Activated naive CD4-positive, alpha-beta T cell treated with Interleukin-2 at 50 U/mL for 16 hours (primary cell): ENCODE results near the gene CHIA.
"Not testable (repeated sequence)": the region's sequence is repeated elsewhere in the genome, so short reads cannot be mapped to it uniquely, and the experiment has no call there.

ENCODE experiments used
- DNase-seq: peaks from one replicate; pipeline ENCODE4 v3.0.0-alpha.2; 2020

CHIA gene

DNA sequence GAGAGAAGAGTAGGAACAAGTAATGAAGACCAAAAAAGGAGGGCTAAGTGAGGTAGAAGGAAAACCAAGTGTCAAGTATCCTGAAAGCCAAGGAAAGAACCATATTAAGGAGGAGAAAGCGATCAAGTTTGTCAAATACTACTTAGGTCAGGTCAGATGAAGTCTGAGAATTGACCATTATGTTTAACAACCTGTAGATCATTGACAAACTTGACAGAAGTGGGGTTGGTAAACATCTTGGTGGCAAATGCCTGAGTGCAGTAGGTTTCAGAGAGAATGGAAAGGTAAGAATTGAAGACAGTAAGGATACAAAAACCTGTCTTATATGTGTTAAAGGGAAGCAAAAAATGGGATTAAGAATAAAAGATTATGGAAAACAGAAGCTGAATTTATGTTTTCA lies 3.7 kb upstream of the CHIA start:
- no peak for DNase-seq

DNA sequence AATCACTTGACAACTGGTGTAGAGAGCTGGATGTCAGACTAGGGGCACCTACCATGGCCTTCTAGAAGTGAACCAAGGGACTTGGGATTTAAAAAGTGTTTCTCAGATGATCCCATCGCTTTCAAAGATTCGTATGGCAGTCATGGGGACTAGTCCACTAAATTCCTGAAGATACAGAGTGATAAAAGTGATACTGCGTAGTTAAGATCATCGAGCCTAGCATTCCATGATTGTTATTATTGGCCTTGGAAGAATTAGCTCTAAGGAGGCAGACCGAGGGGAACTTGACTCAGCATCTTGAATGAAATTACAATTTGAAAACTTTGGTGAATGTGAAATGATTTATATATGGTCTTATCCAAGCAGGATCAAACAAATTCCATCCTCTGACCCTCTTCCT lies 1.3 kb upstream of the CHIA start:
- no peak for DNase-seq

DNA sequence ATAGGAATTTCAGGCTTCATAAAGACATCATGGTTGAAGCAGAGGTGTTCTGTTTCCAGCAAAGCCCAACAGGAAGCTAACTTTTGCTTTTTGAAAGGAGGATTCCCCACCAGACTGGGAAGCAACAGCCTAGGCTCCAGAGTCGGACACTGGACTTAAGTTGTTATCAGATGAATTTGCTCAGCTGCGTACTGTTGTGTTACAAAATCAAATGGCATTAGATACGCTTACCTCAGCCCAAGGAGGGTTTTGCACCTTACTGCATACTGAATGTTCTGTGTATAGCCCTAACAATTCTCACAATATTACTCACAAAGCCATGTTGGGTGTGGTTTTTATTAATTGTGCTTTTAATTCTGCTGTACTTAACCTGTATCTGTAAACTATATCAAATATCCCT lies 547 bp upstream of the CHIA start:
- DNase-seq: no peak

- no peak for DNase-seq
Measured at GRCh38 chr1:111294390-111294789, 3.7 kb downstream of the CHIA start.

- DNase-seq: no peak
Measured at GRCh38 chr1:111302374-111302773, 11.7 kb downstream of the CHIA start.

GRCh38 chr1:111309690-111310089 lies 19.0 kb downstream of the CHIA start:
- DNase-seq: no peak

DNA sequence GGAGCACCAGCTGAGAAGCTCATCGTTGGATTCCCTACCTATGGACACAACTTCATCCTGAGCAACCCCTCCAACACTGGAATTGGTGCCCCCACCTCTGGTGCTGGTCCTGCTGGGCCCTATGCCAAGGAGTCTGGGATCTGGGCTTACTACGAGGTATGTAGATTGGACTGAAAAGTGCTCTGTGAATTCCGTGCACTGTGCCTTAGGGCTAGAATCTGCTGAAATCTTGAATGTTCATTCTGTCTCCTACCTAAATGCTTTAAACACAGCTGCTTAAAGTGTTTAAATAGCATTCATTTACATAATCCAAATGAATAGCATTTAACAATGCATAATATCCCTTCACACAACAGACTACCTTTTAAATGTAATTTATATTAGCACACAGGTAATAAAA lies 27.9 kb downstream of the CHIA start:
- no peak for DNase-seq

GRCh38 chr1:111320066-111320879 lies 29.6 kb downstream of the CHIA start:
- no peak for DNase-seq

- DNase-seq: no peak
Measured at GRCh38 chr1:111323231-111323630, 32.6 kb downstream of the CHIA start.

DNA sequence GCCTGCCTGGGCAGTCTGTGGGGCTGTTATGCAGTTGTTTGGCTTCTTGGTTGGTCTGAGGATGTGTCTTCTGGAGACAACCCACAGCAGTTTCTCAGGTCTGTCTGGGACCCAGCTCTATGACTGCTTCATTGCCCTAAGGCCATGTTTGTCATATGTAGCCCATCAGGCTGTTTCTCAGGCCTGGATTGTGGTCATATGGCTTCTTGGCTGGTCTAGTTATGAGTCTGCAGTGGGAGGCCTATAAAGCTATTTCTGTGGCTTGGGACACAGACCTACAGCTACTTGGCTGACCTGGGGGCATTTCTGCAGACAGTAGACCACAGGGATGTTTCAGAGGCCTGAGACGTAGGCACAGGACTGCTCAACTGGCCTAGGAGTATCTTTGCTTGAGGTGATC lies 41.5 kb downstream of the CHIA start:
- no peak for DNase-seq

GRCh38 chr1:111334169-111334568 lies 43.5 kb downstream of the CHIA start:
- peak; percentile 58 for DNase-seq

- DNase-seq: not testable (repeated sequence)
Measured at GRCh38 chr1:111335214-111335877, 44.7 kb downstream of the CHIA start.

DNA sequence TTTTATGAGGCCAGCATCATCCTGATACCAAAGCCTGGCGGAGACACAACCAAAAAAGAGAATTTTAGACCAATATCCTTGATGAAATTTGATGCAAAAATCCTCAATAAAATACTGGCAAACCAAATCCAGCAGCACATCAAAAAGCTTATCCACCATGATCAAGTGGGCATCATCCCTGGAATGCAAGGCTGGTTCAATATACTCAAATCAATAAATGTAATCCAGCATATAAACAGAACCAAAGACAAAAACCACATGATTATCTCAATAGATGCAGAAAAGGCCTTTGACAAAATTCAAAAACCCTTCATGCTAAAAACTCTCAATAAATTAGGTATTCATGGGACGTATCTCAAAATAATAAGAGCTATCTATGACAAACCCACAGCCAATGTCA lies 48.2 kb downstream of the CHIA start:
- not testable (repeated sequence) for DNase-seq

DNA sequence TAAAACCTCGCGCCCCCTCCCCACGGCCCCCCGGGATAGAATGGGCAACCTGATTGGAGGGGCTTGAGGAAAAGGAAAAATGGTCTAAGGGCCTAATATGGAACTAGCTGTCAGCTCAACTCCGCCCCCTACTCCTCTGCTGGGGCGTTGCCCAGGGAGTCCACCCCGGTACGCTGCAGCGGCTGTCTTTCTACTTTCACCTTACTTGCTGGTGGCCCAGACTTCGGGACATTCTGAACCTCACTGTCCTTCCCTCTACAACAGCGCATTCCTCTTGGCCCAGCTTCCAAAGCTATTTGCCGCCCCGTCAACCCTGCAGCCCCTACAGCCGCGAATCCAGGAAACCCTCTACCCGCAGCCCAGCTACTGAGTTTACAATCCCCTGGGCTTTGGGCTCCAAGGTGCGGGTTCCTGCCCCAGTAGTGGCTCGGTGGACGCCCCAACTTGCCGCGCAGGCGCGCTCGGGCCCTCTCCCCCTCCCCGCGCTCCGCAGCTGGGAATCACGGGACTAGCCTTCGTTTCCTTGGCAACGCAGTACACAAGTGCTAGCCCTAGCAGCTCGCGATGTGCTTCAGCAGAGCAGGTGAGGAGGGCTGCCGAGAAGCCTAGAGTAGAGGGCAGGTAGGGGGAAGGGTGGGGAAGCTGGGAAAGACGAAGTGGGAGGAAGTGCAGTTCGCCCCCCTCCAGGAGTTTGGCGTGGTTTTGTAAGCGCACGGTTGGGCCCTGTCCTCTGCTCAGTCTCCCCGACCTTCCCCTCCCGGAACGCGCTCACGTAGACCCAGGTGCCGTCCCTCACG lies 55.6 kb downstream of the CHIA start:
- peak; percentile 82 for DNase-seq

DNA sequence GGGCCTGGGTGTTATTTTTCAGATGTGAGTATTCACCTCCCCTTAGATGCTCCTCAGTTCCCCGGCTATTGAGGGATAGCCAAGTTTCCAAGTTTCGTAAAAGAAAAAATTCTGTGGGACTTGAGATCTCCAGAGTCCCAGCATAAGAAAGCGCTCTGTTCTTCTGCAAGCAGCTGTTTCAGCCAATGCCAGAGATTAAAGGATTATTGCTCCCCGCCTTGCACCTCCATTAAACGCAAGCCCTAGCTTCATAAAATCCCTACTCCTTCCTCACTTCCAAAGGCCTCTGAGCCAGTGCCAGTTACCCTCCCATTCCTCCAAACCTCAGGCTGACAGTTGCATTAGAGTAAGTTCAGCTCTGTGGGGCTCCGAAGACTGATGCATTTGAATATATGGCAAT lies 56.4 kb downstream of the CHIA start:
- DNase-seq: no peak

- DNase-seq: no peak
Measured at GRCh38 chr1:111351700-111352099, 61.0 kb downstream of the CHIA start.

DNA sequence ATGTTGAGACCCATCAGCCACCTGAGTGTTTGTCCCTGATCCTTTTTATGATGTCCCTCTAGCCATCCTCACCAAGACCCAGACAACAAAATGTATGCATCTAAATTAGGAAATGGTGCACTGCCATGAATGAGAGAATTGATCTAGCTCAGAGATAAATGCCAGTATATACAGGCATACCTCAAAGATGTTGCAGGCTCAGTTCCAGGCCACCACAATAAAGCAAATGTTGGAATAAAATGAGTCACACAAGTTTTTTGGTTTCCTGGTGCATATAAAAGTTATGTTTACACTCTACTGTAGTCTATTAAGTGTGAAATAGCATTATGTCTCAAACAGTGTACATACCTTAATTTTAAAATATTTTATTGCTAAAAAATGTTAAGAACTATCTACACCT lies 63.9 kb downstream of the CHIA start:
- no peak for DNase-seq

- no peak for DNase-seq
Measured at GRCh38 chr1:111358964-111359363, 68.3 kb downstream of the CHIA start.

- DNase-seq: no peak
Measured at GRCh38 chr1:111359376-111359775, 68.7 kb downstream of the CHIA start.

GRCh38 chr1:111360257-111360656 lies 69.6 kb downstream of the CHIA start:
- DNase-seq: not testable (repeated sequence)

DNA sequence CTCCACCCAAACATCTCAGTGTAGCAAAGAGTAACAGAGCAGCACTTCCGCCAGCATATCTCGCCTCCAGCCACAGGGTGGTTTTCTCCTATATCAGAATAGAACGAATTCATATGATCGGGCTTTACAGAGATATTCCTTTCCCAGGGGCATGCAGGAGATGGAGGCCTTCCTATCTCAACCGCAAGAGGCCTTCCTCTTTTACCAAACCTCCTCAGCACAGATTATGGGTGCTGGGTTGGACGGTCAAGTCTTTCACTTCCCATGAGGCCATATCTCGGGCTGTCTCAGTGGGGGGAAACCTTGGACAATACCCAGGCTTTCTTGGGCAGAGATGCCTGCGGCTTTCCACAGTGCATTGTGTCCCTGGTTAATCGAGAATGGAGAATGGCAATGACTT lies 71.1 kb downstream of the CHIA start:
- DNase-seq: no peak

DNA sequence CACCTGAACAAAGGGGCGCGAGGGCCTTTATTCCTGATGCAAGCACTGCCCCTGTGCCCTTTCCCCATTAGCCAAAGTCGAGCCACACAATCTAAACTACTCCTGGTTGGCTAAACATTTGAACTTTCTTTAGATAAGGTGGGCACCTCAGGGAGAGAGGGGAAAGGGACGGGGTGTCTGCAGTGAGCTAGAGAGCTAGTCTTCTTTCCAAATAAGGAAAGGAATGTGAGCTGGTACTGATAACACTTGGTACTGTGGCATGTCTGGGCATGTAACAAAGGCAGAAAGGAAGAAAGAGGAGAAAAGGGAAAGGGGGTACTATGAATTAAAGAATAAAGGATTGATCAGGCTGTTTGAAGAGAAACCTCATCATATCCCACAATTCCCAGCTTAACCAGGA lies 74.0 kb downstream of the CHIA start:
- no peak for DNase-seq

- DNase-seq: no peak
Measured at GRCh38 chr1:111366256-111366655, 75.6 kb downstream of the CHIA start.

DNA sequence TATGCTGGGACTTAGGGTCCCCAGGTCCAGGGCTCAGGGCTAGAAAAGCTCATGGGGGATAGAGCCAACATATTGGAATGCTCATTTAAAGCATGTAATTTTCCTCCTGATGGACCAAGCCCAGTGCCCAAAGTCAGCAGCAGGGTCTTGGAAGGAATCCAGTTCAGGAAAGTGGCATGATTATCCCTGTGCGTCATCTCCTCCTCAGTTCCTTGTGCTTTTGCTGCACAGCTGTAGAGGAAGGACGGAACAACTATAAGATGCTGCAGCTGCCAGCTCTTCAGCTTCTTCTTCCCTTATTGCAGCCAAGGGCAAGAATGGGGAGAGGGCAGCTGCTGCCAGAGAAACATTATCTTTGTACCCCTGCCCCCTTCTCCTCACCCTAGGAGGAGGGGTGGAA lies 78.5 kb downstream of the CHIA start:
- no peak for DNase-seq
